Activated CD4-positive, CD25-positive, alpha-beta regulatory T cell (primary cell): ENCODE data around the gene METTL24.
"Not testable (repeated sequence)": the region's sequence is repeated elsewhere in the genome, so short reads cannot be mapped to it uniquely, and the experiment has no call there.

ENCODE experiments used
- DNase-seq, 4 experiments: peaks; one replicate each; lab custom pipeline; 2025; lab: John Stamatoyannopoulos, UW

METTL24 gene

GRCh38 chr6:110315207-110315868, 42.8 kb downstream of the METTL24 start:
- DNase-seq: no peak

- DNase-seq: no peak
Measured at GRCh38 chr6:110310861-110311446, 47.2 kb downstream of the METTL24 start.

- not testable (repeated sequence) for DNase-seq
Measured at GRCh38 chr6:110309432-110309831, 48.7 kb downstream of the METTL24 start.

GRCh38 chr6:110307368-110307767, 50.8 kb downstream of the METTL24 start:
- no peak for DNase-seq

GRCh38 chr6:110305832-110306231, 52.3 kb downstream of the METTL24 start:
- not testable (repeated sequence) for DNase-seq

- not testable (repeated sequence) for DNase-seq
Measured at GRCh38 chr6:110303692-110304091, 54.5 kb downstream of the METTL24 start.

- no peak for DNase-seq
Measured at GRCh38 chr6:110298916-110299315, 59.2 kb downstream of the METTL24 start.

- DNase-seq: no peak
Measured at GRCh38 chr6:110298411-110298810, 59.7 kb downstream of the METTL24 start.

GRCh38 chr6:110296241-110297025, 61.7 kb downstream of the METTL24 start:
- no peak for DNase-seq

- no peak for DNase-seq
Measured at GRCh38 chr6:110295451-110296165, 62.5 kb downstream of the METTL24 start.

GRCh38 chr6:110287462-110288341, 70.4 kb downstream of the METTL24 start:
- no peak for DNase-seq

- no peak for DNase-seq
Measured at GRCh38 chr6:110285306-110286060, 72.7 kb downstream of the METTL24 start.

- no peak for DNase-seq
Measured at GRCh38 chr6:110284855-110285254, 73.3 kb downstream of the METTL24 start.

- no peak for DNase-seq
Measured at GRCh38 chr6:110283657-110284056, 74.5 kb downstream of the METTL24 start.

GRCh38 chr6:110282412-110282811, 75.7 kb downstream of the METTL24 start:
- DNase-seq: no peak

GRCh38 chr6:110277100-110277665, 81.0 kb downstream of the METTL24 start:
- no peak for DNase-seq

GRCh38 chr6:110272781-110273180, 85.4 kb downstream of the METTL24 start:
- not testable (repeated sequence) for DNase-seq

- no peak for DNase-seq
Measured at GRCh38 chr6:110271732-110272022, 86.5 kb downstream of the METTL24 start.

- no peak for DNase-seq
Measured at GRCh38 chr6:110270165-110270564, 88.0 kb downstream of the METTL24 start.

GRCh38 chr6:110269623-110270022, 88.5 kb downstream of the METTL24 start:
- no peak for DNase-seq

- no peak for DNase-seq
Measured at GRCh38 chr6:110266996-110267395, 91.2 kb downstream of the METTL24 start.
